ENCODE results near the gene TBC1D25.

TBC1D25 gene

DNA sequence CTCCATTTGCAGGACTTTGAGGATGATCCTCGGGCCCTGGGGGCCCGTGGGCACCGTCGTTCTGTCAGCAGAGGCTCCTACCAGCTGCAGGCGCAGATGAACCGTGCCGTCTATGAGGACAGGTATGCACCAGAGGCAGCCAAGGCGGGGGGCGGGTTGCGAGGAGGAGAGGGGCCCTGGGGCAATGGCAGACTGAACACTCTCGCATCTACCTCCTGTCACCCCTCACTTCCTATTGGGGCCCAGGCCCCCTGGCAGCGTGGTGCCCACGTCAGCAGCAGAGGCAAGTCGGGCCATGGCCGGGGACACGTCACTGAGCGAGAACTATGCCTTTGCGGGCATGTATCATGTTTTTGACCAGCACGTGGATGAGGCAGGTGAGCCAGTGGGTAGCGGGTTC lies 59.8 kb downstream of the TBC1D25 start:
- Histone ChIP-seq H3K4me3 (no peak overlapping the region), H3K27ac (no peak overlapping the region)
- no peak for DNase-seq (ENCODE audit: low spot score)
- no peak for TF ChIP-seq CTCF (IDR thresholded peaks at IDR 0.05)

DNA sequence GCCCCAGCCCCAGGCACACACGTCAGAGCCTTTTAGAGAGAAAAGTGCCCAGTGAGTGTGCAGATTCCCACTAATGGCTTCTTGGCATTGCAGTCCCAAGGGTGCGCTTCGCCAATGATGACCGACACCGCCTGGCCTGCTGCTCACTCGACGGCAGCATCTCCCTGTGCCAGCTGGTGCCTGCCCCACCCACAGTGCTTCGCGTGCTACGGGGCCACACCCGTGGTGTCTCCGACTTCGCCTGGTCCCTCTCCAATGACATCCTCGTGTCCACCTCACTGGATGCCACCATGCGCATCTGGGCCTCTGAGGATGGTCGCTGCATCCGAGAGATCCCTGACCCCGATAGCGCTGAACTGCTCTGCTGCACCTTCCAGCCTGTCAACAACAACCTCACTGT lies 60.7 kb downstream of the TBC1D25 start:
- DNase-seq (ENCODE audit: low spot score) = no peak
- no peak for TF ChIP-seq CTCF (IDR thresholded peaks at IDR 0.05)
- Histone ChIP-seq H3K27ac (no peak overlapping the region), H3K4me3 (no peak overlapping the region)

DNA sequence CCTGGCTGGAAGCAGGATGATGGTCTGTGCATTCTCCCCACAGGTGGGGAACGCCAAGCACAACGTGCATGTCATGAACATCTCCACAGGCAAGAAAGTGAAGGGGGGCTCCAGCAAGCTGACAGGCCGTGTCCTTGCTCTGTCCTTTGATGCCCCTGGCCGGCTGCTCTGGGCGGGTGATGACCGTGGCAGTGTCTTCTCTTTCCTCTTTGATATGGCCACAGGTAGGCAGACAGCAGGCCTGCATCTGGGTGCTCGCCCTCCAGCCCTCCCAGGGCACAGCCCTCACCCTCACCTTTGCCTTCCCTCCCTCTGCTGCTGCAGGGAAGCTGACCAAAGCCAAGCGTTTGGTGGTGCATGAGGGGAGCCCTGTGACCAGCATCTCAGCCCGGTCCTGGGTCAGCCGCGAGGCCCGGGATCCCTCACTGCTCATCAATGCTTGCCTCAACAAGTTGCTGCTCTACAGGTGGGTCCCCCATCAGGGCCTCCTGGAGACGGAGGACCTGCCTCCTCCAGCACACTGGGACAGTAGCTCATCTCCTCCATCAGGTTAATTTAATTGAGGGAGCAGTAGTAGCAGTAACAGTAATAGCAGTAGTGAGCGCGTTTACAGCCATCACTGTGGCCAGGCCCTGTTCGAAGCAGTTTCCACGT lies 62.4 kb downstream of the TBC1D25 start:
- DNase-seq (ENCODE audit: low spot score) = no peak
- no peak for TF ChIP-seq CTCF (IDR thresholded peaks at IDR 0.05)
- Histone ChIP-seq H3K4me3 (no peak overlapping the region), H3K27ac (no peak overlapping the region)

- DNase-seq (ENCODE audit: low spot score) = no peak
- no peak overlapping the region for H3K4me3 ChIP-seq
- TF ChIP-seq CTCF (IDR thresholded peaks at IDR 0.05) = no peak
- no peak overlapping the region for H3K27ac ChIP-seq
Measured at GRCh38 chrX:48604701-48605100, 65.2 kb downstream of the TBC1D25 start.

DNA sequence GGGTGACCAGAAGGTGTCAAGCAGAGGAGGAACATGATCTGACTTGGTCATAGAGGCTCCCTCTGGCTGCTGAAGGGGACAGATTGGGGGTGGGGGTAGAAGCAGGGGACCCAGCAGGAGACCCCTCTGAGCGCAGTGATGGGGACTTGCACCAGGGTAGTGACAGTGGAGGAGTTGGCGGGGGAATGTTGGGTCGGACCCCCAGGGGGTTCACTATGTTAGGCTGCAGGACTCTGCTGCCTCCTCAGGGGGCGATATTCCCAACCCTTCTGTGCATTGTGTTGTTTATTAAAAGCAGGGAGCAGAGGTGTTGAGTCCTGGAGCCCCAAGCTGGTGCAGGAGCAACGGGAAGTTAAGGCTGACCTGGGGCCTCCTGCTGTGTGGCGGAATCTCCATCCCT lies 66.6 kb downstream of the TBC1D25 start:
- H3K27ac ChIP-seq = no peak overlapping the region
- DNase-seq (ENCODE audit: low spot score) = no peak
- TF ChIP-seq CTCF (IDR thresholded peaks at IDR 0.05) = no peak
- no peak overlapping the region for H3K4me3 ChIP-seq

- Histone ChIP-seq H3K27ac (no peak overlapping the region), H3K4me3 (no peak overlapping the region)
- TF ChIP-seq CTCF (IDR thresholded peaks at IDR 0.05) = no peak
- no peak for DNase-seq (ENCODE audit: low spot score)
Measured at GRCh38 chrX:48611703-48612102, 72.2 kb downstream of the TBC1D25 start.
